ENCODE data around the gene PBXIP1. TPM values are rescaled to one million over a fixed set of nuclear protein-coding genes. Genes with fewer than 3 reads are reported as not detected.
A peak's percentile ranks its signal among the peaks of the same experiment; 100 is the strongest.

PBXIP1 gene
- polyA plus RNA-seq, 1 donor (not counting 4 experiments of a cell fraction or from before 2014, with no cell fraction given): 15.6 TPM

- H3K79me2 ChIP-seq (ENCODE audit: control insufficient read depth, insufficient read depth, low read length): no peaks in the 10 kb centered on the region
- H3K27ac ChIP-seq (ENCODE audit: control insufficient read depth, insufficient read depth, low read length): no peak overlapping the region
- no peaks in the 10 kb centered on the region for H3K27me3 ChIP-seq (ENCODE audit: control insufficient read depth, extremely low read depth, insufficient read depth, low read length)
- H3K4me3 ChIP-seq (ENCODE audit: control insufficient read depth in 2 of 3, extremely low read depth in 1 of 3, insufficient read depth in 2 of 3, low read depth in 1 of 3, low read length in 3 of 3): no peak overlapping the region
- H3K36me3 ChIP-seq (ENCODE audit: control insufficient read depth in 2 of 2, extremely low read depth in 1 of 2, insufficient read depth in 2 of 2, low read length in 2 of 2): no peaks in the 10 kb centered on the region
- peaks cover 7% of the 10 kb centered on the region for H3K9me3 ChIP-seq (ENCODE audit: control insufficient read depth, low read depth, low read length)
- no peak overlapping the region for H3K4me2 ChIP-seq (ENCODE audit: control insufficient read depth, extremely low read depth, insufficient read depth, low read depth, low read length)
- H3K9me1 ChIP-seq (ENCODE audit: control insufficient read depth, extremely low read depth, insufficient read depth, low read length): no peaks in the 10 kb centered on the region
- H2AFZ ChIP-seq (ENCODE audit: control insufficient read depth, low read length): no peak overlapping the region
- H4K20me1 ChIP-seq (ENCODE audit: control insufficient read depth, extremely low read depth, insufficient read depth, low read length): no peaks in the 10 kb centered on the region
- no peak for TF ChIP-seq EZH2 (IDR thresholded peaks at IDR 0.05; ENCODE audit: low read length)
- TF ChIP-seq, protein P1, sequence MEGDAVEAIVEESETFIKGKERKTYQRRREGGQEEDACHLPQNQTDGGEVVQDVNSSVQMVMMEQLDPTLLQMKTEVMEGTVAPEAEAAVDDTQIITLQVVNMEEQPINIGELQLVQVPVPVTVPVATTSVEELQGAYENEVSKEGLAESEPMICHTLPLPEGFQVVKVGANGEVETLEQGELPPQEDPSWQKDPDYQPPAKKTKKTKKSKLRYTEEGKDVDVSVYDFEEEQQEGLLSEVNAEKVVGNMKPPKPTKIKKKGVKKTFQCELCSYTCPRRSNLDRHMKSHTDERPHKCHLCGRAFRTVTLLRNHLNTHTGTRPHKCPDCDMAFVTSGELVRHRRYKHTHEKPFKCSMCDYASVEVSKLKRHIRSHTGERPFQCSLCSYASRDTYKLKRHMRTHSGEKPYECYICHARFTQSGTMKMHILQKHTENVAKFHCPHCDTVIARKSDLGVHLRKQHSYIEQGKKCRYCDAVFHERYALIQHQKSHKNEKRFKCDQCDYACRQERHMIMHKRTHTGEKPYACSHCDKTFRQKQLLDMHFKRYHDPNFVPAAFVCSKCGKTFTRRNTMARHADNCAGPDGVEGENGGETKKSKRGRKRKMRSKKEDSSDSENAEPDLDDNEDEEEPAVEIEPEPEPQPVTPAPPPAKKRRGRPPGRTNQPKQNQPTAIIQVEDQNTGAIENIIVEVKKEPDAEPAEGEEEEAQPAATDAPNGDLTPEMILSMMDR (optimal IDR thresholded peaks at IDR 0.05 in 1 of 3, IDR thresholded peaks at IDR 0.05 in 1 of 3, conservative IDR thresholded peaks at IDR 0.05 in 1 of 3; ENCODE audit: extremely low read depth in 1 of 3, insufficient read depth in 2 of 3, low read length in 3 of 3): peak; percentile 79 to 87 (median 84)
- DNase-seq (ENCODE audit: low read depth, low spot score): no peak
- dilution Hi-C loops (cut with MboI; ENCODE audit: extremely low pct_ligation_motif_present, low sequenced_read_pairs): no loop called here
- no peak overlapping the region for H3K9ac ChIP-seq (ENCODE audit: control insufficient read depth, extremely low read depth, insufficient read depth, low read length)
- no peak for FAIRE-seq
- H3K4me1 ChIP-seq (ENCODE audit: control insufficient read depth, extremely low read depth, insufficient read depth, low read length): peaks cover 11% of the 10 kb centered on the region
Observed at GRCh38 chr1:154906621-154907081, 49.2 kb downstream of the PBXIP1 start.

GRCh38 chr1:154902938-154903566 is 52.8 kb downstream of the PBXIP1 start:
- no peak for TF ChIP-seq EZH2 (IDR thresholded peaks at IDR 0.05; ENCODE audit: low read length)
- TF ChIP-seq, protein P1 (optimal IDR thresholded peaks at IDR 0.05 in 1 of 3, IDR thresholded peaks at IDR 0.05 in 1 of 3, conservative IDR thresholded peaks at IDR 0.05 in 1 of 3; ENCODE audit: extremely low read depth in 1 of 3, insufficient read depth in 2 of 3, low read length in 3 of 3): no peak
- no peaks in the 10 kb centered on the region for H3K4me1 ChIP-seq (ENCODE audit: control insufficient read depth, extremely low read depth, insufficient read depth, low read length)
- H3K27me3 ChIP-seq (ENCODE audit: control insufficient read depth, extremely low read depth, insufficient read depth, low read length): no peaks in the 10 kb centered on the region
- no peaks in the 10 kb centered on the region for H3K9me1 ChIP-seq (ENCODE audit: control insufficient read depth, extremely low read depth, insufficient read depth, low read length)
- H2AFZ ChIP-seq (ENCODE audit: control insufficient read depth, low read length): no peak overlapping the region
- no peak overlapping the region for H3K9ac ChIP-seq (ENCODE audit: control insufficient read depth, extremely low read depth, insufficient read depth, low read length)
- dilution Hi-C loops (cut with MboI; ENCODE audit: extremely low pct_ligation_motif_present, low sequenced_read_pairs): no loop called here
- no peak overlapping the region for H3K27ac ChIP-seq (ENCODE audit: control insufficient read depth, insufficient read depth, low read length)
- no peak overlapping the region for H3K4me3 ChIP-seq (ENCODE audit: control insufficient read depth in 2 of 3, extremely low read depth in 1 of 3, insufficient read depth in 2 of 3, low read depth in 1 of 3, low read length in 3 of 3)
- no peak overlapping the region for H3K4me2 ChIP-seq (ENCODE audit: control insufficient read depth, extremely low read depth, insufficient read depth, low read depth, low read length)
- no peak for FAIRE-seq
- H3K36me3 ChIP-seq (ENCODE audit: control insufficient read depth in 2 of 2, extremely low read depth in 1 of 2, insufficient read depth in 2 of 2, low read length in 2 of 2): no peaks in the 10 kb centered on the region
- H3K79me2 ChIP-seq (ENCODE audit: control insufficient read depth, insufficient read depth, low read length): no peaks in the 10 kb centered on the region
- H3K9me3 ChIP-seq (ENCODE audit: control insufficient read depth, low read depth, low read length): no peaks in the 10 kb centered on the region
- no peak for DNase-seq (ENCODE audit: low read depth, low spot score)
- no peaks in the 10 kb centered on the region for H4K20me1 ChIP-seq (ENCODE audit: control insufficient read depth, extremely low read depth, insufficient read depth, low read length)
